PC-3 (cell line): ENCODE results near the gene CABLES1. TPM values are rescaled to one million over a fixed set of nuclear protein-coding genes. Genes with fewer than 3 reads are reported as not detected.

Experiments
- ATAC-seq: fragments of 200-7000 bp; cut with Tn5 transposase; 2 replicates; pipeline ENCODE4 v1.9.1; 2020; ENCODE audit warnings: mild to moderate bottlenecking, moderate library complexity
- BruUV-seq: library from RNA; stranded (reverse); fragments of 400-500 nt; replicated peaks from 2 replicates; lab custom pipeline; 2021; lab: Mats Ljungman, UMichigan
- CTCF ChIA-PET: fragments of 300-600 bp; sonication (Branson Sonifier 250); formaldehyde crosslinking; loops from one replicate; lab custom pipeline; 2022; ENCODE audit warnings: antibody characterized with exemption; lab: Charles Lee
- POLR2A ChIA-PET: fragments of 300-600 bp; sonication (Branson Sonifier 250); formaldehyde crosslinking; loops from one replicate; lab custom pipeline; 2022; ENCODE audit warnings: antibody characterized with exemption; ENCODE audit not compliant: unreplicated experiment; lab: Charles Lee
- DNase-seq: peaks from one replicate; pipeline ENCODE4 v3.0.0-alpha.2; 2015
- H2AFZ ChIP-seq: fragments of 300-600 bp; sonication (generic); 2 replicates; pipeline ENCODE4 v1.6.0; 2016; ENCODE audit warnings: antibody characterized with exemption, low read length
- H3F3A ChIP-seq: fragments of 300-600 bp; sonication (generic); one replicate; pipeline ENCODE4 v1.6.0; 2017; ENCODE audit warnings: antibody characterized with exemption, low read length, control low read depth, mild to moderate bottlenecking; ENCODE audit not compliant: unreplicated experiment
- H3K27ac ChIP-seq: fragments of 300-600 bp; sonication (generic); 2 replicates; pipeline ENCODE4 v1.5.1; 2016; ENCODE audit warnings: mild to moderate bottlenecking, low read length
- H3K27me3 ChIP-seq: fragments of 300-600 bp; sonication (generic); 2 replicates; pipeline ENCODE4 v1.6.1; 2016; ENCODE audit warnings: low read length, mixed read lengths
- H3K36me3 ChIP-seq: fragments of 300-600 bp; sonication (generic); 2 replicates; pipeline ENCODE4 v1.6.1; 2016; ENCODE audit warnings: low read depth, mixed run types, low read length, mixed read lengths
- H3K4me1 ChIP-seq: fragments of 300-600 bp; sonication (generic); 2 replicates; pipeline ENCODE4 v1.5.1; 2016; ENCODE audit warnings: low read length; ENCODE audit not compliant: insufficient read depth
- H3K4me2 ChIP-seq: fragments of 300-600 bp; sonication (generic); 2 replicates; pipeline ENCODE4 v1.6.0; 2016; ENCODE audit warnings: low read length
- H3K4me3 ChIP-seq: fragments of 300-600 bp; sonication (generic); 2 replicates; pipeline ENCODE4 v1.5.1; 2016; ENCODE audit warnings: mild to moderate bottlenecking, low read length, mixed read lengths
- H3K79me2 ChIP-seq: fragments of 300-600 bp; sonication (generic); 2 replicates; pipeline ENCODE4 v1.6.1; 2017; ENCODE audit warnings: low read length, mixed read lengths
- H3K9ac ChIP-seq: fragments of 300-600 bp; sonication (generic); 2 replicates; pipeline ENCODE4 v1.6.0; 2016; ENCODE audit warnings: mild to moderate bottlenecking, low read length
- H3K9me2 ChIP-seq: fragments of 300-600 bp; sonication (generic); replicated peaks from 2 replicates; pipeline ENCODE4 v1.6.1; 2016; ENCODE audit warnings: mixed run types, low read length, mixed read lengths
- H3K9me3 ChIP-seq: fragments of 300-600 bp; sonication (generic); 2 replicates; pipeline ENCODE4 v1.6.1; 2016; ENCODE audit warnings: low read length, mixed read lengths
- H4K20me1 ChIP-seq: fragments of 300-600 bp; sonication (generic); 2 replicates; pipeline ENCODE4 v1.6.1; 2016; ENCODE audit warnings: low read length, mixed read lengths
- EZH2 ChIP-seq: fragments of 300-600 bp; sonication (generic); IDR thresholded peaks from one replicate; pipeline ENCODE4 v1.6.1; 2017; ENCODE audit warnings: antibody characterized with exemption, mild to moderate bottlenecking, low read length; ENCODE audit not compliant: unreplicated experiment
- EZH2phosphoT487 ChIP-seq: fragments of 300-600 bp; sonication (generic); IDR thresholded peaks from 2 replicates; pipeline ENCODE4 v1.6.1; 2018; ENCODE audit warnings: mild to moderate bottlenecking, antibody characterized with exemption, low read length, borderline replicate concordance
- intact Hi-C: fragments of 100-400 bp; cut with micrococcal nuclease; formaldehyde crosslinking; loops from 2 replicates; pipeline ENCODE4 v1.9.0; 2023
- total RNA-seq: library from RNA; depleted of rRNA; stranded (reverse); fragments of >200 nt; gene quantifications from 2 replicates; pipeline ENCODE4 v1.2.3, GENCODE V29; 2014
- TF ChIP-seq, protein P1 (sequence below): fragments of 300-600 bp; sonication (generic); conservative IDR thresholded peaks from 2 replicates; pipeline ENCODE4 v1.5.1; 2017; ENCODE audit warnings: antibody characterized with exemption, low read depth, mild to moderate bottlenecking, low read length

Gene CABLES1
- total RNA-seq, 1 experiment from 2014 or later = 18.6 TPM

DNA sequence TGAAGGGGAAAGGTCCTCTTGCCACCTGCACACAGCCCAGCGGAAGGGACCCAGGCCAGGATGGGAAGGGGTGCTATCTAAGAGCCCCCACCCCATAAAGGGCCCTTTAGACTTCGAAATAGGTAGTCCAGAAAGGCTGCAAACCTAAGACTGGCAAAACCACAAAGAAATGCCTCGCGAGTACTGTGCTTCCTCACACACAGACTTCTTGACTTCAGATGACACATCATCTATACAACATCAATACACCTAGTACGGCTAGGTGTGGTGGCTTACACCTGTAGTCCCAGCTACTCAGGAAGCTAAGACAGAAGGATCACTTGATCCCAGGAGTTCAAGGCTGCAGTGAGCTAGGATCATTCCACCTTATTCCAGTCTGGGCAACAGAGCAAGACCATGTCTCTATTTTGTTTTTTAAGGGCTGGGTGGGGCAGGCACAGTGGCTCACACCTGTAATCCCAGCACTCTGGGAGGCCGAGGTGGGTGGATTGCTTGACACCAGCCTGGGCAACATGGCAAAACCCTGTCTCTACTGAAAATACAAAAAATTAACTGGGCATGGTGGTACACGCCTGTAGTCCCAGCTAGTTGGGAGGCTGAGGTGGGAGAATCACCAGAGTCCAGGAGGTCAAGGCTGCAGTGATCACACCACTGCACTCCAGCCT, 125.8 kb downstream of the CABLES1 start:
- Histone ChIP-seq H3K4me1 (peaks cover 42% of the 10 kb centered on the region), H3K27ac (peak overlapping the region; percentile 95), H3K36me3 (no peaks in the 10 kb centered on the region; the same call in 1 of the 2 replicates), H4K20me1 (no peaks in the 10 kb centered on the region), H3K9me2 (no peaks in the 10 kb centered on the region), H3K9ac (peak overlapping the region; percentile 72), H3K9me3 (no peaks in the 10 kb centered on the region), H3K4me2 (peak overlapping the region; percentile 73), H3K27me3 (no peaks in the 10 kb centered on the region), H3K4me3 (peak overlapping the region; percentile 48), H3K79me2 (no peaks in the 10 kb centered on the region), H3F3A (no peaks in the 10 kb centered on the region), H2AFZ (0 out of 2 replicates have a peak overlapping the region, but pooled peaks have one; percentile 58)
- peak; percentile 52 for DNase-seq
- no peak for TF ChIP-seq EZH2phosphoT487
- TF ChIP-seq EZH2 = no peak
- TF ChIP-seq, protein P1, sequence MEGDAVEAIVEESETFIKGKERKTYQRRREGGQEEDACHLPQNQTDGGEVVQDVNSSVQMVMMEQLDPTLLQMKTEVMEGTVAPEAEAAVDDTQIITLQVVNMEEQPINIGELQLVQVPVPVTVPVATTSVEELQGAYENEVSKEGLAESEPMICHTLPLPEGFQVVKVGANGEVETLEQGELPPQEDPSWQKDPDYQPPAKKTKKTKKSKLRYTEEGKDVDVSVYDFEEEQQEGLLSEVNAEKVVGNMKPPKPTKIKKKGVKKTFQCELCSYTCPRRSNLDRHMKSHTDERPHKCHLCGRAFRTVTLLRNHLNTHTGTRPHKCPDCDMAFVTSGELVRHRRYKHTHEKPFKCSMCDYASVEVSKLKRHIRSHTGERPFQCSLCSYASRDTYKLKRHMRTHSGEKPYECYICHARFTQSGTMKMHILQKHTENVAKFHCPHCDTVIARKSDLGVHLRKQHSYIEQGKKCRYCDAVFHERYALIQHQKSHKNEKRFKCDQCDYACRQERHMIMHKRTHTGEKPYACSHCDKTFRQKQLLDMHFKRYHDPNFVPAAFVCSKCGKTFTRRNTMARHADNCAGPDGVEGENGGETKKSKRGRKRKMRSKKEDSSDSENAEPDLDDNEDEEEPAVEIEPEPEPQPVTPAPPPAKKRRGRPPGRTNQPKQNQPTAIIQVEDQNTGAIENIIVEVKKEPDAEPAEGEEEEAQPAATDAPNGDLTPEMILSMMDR = no peak
- ChIA-PET CTCF (interaction anchor here (0.9 to 1.2 kb wide), 2 partner anchors 8 to 117 kb away, joined by 3 to 8 read pairs; no protein-coding TSS in a partner anchor), POLR2A (interaction anchor here (0.6 to 1.0 kb wide), 2 partner anchors 23 to 127 kb away, joined by 5 to 11 read pairs; no protein-coding TSS in a partner anchor)
- BruUV-seq = no TSS peak
- intact Hi-C loops = loop anchor here (1.0 kb wide), 3 partner anchors 23 to 116 kb away; no protein-coding TSS in a partner anchor
- peak; percentile 11 for ATAC-seq

DNA sequence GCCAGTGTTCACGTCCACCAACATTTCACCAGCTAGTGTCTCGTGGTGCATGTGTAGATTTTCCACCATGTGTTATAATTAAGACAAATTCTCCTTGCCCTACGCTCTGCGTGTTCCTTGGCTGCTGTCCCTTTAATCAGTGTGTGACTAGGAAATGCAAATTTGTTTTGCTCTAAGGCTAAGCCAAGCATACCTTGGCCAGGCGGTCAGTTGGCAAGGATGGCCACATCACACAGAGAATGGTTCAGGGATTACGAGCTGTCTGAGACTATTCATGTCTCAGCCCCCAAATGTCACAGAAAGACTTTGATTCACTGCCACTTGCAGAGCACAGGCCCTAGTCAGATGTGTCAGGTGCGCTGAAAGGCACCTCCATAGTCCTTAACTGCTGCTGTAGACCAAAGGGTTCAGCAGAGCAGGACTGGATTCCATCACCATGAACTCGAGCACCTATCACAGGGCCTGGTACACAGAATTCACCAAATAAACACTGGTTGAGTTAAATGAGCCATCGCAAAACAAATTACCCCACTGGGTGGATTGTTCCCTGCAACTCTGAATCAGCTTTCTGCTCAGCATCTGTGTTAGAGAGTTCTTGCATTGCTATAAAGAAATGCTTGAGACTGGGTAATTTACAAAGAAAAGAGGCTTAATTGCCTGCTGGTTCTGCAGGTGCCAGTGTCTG, 128.4 kb downstream of the CABLES1 start:
- no peak overlapping the region for H3K4me2 ChIP-seq
- DNase-seq (no peak), ATAC-seq (no peak)
- H3K9me2 ChIP-seq = no peaks in the 10 kb centered on the region
- no peak overlapping the region for H2AFZ ChIP-seq
- ChIA-PET CTCF (no interaction called here), POLR2A (no interaction called here)
- H3K36me3 ChIP-seq = no peaks in the 10 kb centered on the region
- BruUV-seq = no TSS peak
- H3K4me3 ChIP-seq = no peak overlapping the region
- no peaks in the 10 kb centered on the region for H4K20me1 ChIP-seq
- peaks cover 31% of the 10 kb centered on the region for H3K4me1 ChIP-seq
- H3K27me3 ChIP-seq = no peaks in the 10 kb centered on the region
- no peaks in the 10 kb centered on the region for H3K9me3 ChIP-seq
- no peak overlapping the region for H3K9ac ChIP-seq
- H3K79me2 ChIP-seq = no peaks in the 10 kb centered on the region
- no peak overlapping the region for H3K27ac ChIP-seq
- no peak for TF ChIP-seq EZH2phosphoT487
- TF ChIP-seq, protein P1 = no peak
- no peak for TF ChIP-seq EZH2
- intact Hi-C loops = no loop called here
- H3F3A ChIP-seq = no peaks in the 10 kb centered on the region
